HG02759 (cell line): Measurements from ENCODE around the gene OLFM2.
"Not testable (repeated sequence)": the region's sequence is repeated elsewhere in the genome, so short reads cannot be mapped to it uniquely, and the experiment has no call there.

Experiments used
- ATAC-seq: cut with Tn5 transposase; IDR thresholded peaks from one replicate; pipeline ENCODE4 v1.9.1; 2021; ENCODE audit warnings: mild to moderate bottlenecking, moderate library complexity; ENCODE audit not compliant: unreplicated experiment

OLFM2 gene

DNA sequence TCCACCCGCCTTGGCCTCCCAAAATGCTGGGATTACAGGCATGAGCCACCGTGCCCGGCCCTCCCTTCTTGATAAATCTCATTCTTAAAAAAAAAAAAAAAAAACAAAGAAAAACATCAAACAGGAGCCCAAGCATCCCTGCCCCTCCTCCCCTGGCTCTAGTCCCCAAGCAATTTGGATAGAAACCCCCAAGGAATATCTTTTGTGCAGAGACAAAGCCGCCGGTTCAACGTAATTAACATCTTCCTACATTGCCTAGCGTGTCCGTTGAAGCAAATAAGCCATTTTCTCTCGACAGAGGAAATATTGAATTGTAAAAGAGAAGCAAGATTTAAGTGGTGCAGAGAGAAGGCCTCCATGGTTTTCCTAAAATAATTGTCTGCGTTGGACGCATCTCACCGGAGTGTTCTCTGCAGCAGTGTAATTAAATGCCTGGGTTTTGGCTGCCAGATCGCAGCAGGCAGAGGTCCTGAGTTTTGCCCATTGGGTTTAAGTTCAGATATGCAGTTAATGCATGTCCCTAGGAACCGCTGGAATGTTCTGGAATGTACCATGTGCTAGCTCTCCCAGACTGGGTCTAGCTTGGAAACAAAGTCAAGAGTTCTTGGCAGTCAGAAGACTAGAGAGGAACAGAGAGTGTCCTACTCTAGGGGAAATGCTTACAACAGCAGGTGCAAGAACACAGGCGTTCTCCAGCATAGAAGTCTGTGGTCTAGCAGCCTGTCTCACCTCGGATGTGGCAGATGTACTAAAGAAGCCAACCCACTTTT is 70.4 kb downstream of the OLFM2 start:
- no peak for ATAC-seq

DNA sequence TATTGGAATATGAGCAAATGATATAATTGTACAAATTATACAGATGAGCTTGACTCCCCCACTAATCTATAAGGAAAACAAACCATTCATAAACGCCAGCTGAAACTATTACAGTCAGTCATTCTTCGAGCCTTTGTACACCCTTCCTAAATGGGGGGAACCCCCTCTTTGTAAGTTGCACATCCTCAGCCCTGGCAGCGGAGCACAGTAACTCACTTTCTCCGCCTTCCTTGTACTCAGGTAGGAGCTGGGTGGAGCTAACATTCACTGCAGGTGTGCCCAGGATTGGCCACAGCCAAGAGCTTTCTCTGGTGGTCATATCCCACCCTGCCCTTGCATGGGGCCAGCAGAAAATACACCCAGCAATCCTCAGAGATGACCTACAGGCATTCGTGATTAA is 72.6 kb downstream of the OLFM2 start:
- no peak for ATAC-seq

DNA sequence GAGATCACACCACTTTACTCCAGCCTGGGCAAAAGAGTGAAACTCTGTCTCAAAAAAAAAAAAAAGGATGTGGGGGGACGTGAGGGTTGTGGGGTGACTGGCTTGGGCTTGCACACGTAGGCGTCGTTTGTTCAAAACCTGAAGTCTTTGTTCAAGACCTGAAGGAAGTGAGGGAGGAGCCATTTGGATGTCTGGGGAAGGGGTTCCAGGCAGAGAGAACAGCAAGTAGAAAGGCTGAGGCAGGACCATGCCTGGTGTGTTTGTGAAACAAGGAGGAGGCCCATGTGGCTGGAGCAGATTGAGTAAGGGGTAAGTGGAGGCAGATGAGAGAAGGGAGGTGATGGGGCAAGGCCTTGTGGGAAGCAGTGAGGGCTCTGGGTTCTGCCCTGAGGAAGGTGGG is 73.4 kb downstream of the OLFM2 start:
- ATAC-seq, result no peak

DNA sequence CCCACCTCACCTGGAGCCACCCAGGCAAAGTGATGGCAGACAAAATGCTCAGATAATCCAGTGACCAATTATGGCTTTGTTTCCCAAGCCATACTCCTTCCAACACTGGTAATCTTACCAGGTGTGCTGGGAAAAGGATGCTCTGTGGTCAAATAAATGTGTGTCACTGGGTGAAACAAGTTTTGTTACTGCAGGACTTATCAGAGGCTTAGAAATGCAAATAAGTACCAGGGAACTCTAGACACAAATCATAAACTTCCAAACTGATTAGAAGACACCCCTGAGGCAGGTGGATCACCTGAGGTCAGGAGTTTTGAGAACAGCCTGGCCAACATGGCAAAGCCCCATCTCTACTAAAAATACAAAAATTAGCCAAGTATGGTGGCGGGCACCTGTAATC is 74.8 kb downstream of the OLFM2 start:
- no peak for ATAC-seq

DNA sequence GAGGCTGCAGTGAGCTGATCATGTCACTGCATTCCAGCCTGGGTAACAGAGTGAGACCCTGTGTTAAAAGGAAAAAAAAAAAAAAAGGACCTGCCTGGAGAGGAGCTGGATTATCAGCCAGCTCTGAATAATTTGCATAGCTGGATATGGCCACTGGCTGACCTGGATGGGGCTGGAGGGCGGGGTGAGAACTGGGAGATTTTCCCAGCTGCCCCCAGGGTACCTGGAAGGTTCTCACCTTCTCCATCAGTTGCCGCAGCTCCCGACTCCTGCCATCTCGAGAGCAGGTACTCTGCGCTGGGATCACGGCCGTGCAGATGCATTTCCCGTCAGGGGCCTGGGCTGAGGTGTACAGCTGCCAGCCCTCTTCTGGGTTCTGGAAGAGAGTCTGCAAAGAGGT is 75.9 kb downstream of the OLFM2 start:
- no peak for ATAC-seq

DNA sequence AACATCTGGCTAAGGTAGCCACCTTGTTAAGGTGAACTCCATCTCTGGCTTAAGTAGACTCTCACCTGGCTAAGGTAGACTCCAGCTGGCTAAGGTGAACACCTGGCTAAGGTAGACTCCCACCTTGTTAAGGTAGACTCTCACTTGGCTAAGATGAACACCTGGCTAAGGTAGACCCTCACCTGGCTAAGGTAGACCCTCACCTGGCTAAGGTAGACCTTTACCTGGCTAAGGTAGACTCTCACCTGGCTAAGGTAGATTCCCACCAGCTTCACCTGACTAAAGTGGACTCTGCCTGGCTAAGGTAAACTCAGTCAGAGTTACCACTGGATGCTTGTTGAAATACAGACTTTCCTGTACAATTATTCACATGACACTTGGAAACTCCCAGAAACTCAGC is 77.5 kb downstream of the OLFM2 start:
- ATAC-seq, result no peak

DNA sequence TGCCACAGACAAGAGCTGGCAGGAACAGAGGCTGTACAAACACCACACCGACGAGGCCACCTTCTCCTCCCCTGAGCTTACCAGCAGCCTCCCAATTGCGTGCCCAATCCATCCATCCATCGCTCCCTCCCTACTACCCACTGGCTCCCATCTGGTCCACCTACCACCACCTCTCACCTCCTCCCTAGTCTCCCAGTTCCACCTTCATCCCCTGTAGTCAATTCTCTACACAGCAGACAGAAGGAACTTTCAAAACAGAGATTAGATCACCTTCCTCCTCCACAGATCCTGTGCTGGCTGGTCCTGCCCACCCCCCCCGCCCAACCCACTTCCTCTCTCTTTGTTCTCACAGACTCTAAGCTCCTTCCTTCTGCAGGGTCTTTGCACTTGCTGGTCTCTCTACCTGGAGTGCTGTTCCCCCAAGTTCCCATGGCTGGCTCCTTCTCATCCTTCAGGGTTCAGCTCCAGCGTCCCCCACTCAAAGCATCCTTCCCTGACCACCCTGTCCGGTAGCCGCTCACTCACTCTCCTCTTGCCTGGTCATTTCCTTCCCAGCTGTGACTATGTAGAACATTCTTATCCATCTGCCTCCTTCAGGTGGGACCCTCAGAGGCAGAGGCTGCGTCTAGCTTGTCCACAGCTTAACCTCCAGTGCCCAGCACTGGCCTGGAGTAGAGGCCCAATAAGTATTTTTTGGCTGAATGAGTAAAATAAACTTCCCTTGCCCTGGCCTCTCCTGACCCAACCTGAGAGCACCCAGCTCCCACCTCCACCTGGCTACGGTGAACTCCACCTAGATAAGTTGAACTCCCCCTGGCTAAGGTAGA is 78.2 kb downstream of the OLFM2 start:
- ATAC-seq, result no peak

DNA sequence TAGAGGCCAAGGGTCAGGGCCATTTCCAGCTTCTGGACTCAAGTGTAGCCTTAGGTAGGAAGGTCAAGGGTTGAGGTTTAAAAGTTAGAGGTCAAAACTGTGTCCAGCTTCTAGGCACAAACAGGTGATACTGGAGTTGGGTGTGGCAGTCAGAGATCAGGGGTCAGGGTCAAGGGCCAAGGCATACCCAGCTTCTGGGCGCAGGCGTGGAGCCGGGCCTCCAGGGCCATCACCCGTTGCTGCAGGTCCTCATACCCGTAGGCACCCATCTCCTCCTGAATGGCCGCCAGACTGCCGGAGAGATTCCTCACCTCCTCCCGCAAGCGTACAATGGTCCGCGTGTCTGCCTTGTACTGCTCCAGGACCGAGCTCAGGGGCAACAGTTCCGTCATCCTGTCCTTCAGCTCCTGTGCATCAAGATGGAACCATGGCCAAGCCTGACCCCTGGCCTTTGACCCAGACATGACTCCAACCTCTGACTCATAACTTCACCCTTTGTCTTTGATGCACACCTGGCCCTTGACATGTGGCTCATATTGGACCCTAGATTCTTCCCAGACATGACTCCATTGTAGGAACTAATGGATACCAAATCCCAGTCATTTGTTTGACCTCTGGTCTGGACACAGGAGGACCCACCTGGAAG is 79.1 kb downstream of the OLFM2 start:
- ATAC-seq, result no peak

DNA sequence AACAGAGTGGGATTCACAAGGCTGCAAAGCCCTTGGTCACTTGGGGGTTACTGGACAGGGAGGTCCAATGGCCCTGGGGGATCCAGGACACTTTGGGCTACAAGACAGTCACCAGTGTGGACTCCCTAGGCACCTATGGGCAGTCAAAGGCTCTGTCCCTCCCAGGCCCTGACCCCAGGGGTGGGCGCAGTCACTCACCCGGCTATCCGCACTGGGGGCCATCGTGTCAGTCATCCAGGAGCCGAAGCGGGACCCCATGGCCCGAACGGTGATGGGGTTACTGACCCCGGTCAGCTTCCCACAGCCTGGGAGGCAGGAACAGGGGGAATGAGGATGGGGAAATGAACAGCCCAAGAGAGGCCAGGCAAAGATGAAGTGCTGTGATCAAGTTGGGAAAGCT is 79.7 kb downstream of the OLFM2 start:
- no peak for ATAC-seq

DNA sequence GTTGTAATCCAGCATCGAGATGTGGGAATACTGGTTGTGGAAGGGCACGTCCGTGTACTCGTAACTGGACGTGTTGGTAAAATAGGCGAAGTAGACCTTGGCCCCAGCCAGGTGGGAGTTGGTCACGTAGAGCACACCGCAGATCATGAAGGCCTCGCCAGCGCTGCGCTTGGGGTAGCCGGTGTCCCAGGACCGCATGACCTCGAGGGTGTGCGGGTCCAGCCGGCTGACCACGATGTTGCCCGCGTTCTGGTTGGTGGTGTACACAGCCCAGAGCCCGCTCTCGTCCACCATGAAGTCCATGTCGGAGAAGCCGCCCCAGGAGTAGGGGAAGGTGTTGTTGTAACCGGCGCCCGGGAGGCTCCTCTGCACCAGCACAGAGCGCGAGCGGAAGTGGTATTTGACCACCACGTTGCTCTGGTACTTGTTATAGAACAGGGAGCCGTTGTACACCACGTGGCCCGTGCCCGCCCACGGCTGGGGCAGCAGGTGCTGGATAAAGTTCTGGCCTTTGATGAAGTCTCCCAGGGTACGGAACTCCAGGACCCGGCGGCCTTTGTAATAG is 82.0 kb downstream of the OLFM2 start:
- no peak for ATAC-seq

DNA sequence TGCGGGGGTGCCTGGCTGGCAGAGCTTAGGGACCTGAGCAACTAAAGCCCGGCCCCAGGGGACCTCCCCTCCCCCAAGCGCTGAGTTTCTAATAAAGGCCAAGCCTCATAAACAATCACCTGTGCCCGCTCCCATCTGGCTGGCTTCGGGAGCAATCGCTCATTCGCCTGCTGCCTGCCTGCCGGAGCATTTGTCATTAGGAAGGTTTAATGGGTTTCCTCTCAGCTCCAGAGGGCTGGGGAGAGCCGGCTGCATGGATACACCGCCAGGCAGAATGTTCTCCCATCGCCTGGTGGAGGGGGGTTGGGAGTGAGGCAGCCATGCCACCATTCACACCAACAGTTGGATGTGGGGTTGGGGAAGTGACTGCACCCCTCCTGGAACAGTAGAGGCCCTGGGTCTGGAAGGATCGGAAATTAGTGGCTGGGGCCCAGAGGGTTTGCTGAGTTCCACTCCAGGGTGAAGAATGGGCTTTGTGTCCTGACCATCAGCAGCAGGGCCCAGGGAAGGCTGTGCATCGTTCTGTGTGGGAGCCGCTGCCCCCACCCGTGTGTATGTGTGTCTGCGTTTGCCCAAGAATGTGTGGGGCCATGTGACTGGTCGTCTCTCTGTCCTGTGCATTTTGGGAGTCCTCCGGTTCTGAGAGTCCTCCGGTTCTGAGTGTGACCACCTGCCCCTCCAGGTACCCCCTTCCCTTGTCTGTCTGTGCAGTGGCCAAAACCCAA is 85.9 kb downstream of the OLFM2 start:
- no peak for ATAC-seq

DNA sequence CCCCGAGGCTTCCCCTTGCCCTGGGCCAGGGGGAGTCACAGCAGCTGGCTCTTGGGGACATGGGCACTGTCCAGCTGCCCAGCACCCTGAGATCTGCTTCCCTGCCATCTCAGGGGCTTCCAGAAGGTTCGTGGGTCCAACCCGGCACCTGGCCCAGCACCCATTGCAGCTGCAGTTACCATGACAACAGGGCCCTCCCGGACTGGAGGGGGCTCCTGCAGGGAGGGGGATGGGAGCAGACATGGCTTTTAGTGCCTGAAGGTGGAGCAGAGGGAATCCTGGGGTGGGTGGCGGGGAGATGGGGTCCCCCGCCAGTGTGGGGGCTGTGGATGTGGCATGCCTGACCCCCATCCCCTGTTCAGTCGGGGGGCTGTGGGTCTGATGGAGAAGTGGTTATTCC is 86.5 kb downstream of the OLFM2 start:
- no peak for ATAC-seq

DNA sequence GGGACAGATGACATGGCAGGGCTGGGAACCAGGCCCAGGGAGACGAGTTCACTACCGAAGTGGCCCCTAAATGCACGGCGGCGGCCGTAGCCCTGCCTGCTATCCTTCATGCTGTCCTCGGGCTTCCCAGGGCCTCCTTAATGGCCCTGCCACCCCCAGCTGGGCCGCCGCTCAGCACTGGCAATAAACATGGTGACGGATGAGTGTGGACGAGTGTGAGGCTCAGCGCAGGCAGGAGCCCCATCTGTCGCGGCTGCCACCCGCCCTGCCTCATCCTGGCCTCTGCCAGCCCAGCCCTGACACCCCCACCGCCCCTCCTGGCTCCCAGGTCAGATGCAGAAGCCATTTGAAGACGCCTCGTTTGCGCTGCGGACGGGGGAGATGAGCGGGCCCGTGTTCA is 87.6 kb downstream of the OLFM2 start:
- ATAC-seq, result no peak

DNA sequence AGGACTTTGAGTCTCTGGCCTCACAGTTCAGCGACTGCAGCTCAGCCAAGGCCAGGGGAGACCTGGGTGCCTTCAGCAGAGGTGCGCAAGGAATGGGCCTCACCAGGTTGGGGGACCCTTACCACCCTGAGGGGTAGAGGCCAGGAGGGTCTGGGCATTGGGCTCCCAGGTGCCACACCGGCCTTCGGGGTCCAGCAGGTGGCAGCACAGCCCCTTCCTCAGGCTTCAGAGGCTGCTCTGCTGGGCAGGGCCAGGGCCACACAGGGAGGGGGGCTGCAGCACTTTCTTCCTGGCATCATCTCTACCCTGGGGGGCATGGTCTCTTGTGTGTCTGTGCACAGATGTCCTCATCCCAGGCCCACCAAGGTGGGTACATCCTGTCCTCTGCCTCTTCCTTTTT is 88.3 kb downstream of the OLFM2 start:
- no peak for ATAC-seq

DNA sequence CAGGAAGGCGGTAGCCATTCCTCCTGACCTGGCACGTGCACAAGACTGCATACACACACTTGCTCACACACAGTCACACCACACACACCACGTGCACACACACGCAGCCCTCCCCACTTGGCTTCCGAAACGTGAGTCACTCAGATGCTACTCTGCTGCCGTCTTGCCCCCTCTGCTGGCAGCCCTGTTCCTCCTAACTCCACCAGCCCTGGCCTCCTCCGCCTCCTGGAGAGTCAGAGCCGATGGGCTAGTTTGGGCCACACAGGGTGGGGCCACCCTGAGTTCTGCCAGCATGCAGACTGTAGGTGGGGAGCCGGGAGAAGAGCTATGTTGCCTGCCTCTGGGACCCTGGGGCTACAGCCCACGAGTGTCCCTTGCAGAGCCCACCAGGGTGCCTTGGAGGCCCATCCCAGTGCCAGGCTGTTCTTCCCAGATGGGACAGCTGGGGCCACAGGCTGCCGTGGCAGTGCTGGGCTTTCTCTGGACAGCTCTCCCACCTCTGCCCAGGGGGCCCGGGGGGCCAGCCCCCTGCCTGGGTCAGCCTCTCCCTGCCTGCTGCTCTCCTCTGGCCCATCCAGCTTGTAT is 89.1 kb downstream of the OLFM2 start:
- no peak for ATAC-seq

DNA sequence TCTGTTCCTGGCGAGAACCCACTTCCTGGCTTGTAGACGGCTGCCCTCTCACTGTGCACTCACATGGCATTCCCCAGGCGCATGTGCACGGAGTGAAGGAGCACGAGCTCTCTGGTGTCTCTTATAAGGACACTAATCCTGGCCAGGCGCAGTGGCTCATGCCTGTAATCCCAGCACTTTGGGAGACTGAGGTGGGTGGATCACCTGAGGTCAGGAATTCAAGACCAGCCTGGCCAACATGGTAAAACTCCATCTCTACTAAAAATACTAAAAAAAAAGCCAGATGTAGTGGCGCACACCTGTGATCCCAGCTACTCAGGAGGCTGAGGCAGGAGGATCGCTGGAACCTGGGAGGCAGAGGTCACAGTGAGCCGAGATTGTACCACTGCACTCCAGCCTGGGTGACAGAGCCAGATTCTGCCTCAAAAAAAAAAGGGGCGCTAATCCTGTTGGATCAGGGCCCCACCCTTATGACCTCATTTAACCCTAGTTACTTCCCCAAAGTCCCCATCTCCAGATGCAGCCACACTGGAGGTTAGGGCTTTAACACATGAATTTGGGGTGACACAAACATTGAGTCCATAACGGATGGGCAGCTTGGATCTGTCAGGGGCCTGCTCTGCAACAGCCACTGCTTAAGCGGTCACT is 92.6 kb downstream of the OLFM2 start:
- ATAC-seq, result not testable (repeated sequence)

DNA sequence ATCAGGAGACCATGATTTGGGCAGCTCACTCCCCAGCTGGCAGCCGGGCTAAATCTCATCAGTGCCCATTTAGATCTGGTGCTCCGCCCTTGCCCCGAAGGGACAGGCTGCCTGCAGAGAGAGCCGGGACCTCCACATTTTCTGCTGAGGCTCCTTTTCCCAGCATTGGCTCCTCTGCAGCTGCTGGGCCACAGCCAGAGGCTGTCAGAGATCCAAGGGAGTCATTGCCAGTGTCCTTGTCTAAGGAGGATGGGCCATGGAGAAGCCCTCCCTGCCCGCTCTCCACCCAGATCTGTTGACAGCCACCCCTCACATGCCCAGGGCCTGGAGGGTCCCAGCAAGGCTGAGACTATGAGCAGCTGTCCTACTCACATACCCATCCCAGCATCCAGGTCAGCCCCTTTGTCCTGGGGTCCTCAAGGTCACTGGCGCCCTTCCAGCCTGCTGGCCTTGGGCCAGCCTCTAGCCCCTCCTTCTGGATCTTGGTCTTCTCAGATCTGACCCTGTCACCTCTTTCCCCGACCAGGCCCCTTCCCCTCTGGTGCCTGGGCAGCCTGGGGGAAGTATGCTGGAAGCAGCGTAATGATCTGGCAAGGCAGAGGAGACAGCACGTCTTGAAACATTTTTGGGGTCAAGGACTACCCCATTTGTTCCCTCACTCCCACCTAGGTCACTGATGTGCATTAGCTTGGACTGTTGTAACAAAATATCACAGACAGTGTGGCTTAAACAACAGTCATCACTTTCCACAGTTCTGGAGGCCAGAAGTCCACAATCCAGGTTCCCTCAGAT is 93.3 kb downstream of the OLFM2 start:
- no peak for ATAC-seq

DNA sequence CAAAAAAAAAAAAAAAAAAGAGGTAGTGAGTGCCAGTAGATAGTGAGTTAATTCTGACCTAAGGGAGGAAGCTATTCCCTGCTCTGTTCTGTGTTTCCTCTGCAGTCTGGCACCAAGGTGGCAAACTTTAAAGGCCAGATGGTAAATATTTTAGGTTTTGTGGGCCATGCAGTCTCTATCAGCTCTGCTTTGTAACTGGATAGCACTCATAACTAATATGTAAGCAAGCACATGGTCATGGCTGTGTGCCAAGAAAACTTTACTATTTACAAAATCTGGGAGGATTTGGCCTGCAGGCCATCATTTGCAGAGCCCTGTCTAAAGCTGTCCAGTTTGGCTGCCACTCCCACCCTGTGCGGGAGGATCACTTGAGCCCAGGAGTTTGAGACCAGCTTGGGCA is 96.9 kb downstream of the OLFM2 start:
- ATAC-seq, result no peak

DNA sequence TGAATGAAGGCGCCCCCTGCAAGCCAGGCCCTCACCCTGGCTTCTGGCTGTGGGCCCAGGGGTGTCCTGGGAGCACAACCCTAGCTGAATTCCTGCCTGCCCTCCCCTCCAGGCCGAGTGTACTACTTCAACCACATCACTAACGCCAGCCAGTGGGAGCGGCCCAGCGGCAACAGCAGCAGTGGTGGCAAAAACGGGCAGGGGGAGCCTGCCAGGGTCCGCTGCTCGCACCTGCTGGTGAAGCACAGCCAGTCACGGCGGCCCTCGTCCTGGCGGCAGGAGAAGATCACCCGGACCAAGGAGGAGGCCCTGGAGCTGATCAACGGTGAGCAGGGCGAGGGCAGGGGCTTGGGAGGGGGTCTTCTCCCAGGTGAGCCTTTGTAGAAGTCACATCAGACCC is 98.0 kb downstream of the OLFM2 start:
- ATAC-seq, result no peak
